Hepatocyte (in vitro differentiated cells): ENCODE results near the gene ATP9B. TPM values are rescaled to one million over a fixed set of nuclear protein-coding genes. Genes with fewer than 3 reads are reported as not detected.

ENCODE experiments used
- DNase-seq: peaks from one replicate; pipeline ENCODE4 v3.0.0-alpha.2; 2016; ENCODE audit warnings: low spot score
- H2AFZ ChIP-seq: fragments of 200-600 bp; sonication (generic); 2 replicates; pipeline ENCODE4 v1.6.0; 2016; ENCODE audit warnings: antibody characterized with exemption, mild to moderate bottlenecking
- H3K27ac ChIP-seq: fragments of 200-600 bp; sonication (generic); 2 replicates; pipeline ENCODE4 v1.5.1; 2016; ENCODE audit warnings: mild to moderate bottlenecking
- H3K27me3 ChIP-seq: fragments of 200-600 bp; sonication (generic); 2 replicates; pipeline ENCODE4 v1.6.1; 2016
- H3K36me3 ChIP-seq: fragments of 200-600 bp; sonication (generic); replicated peaks from 2 replicates; pipeline ENCODE4 v1.5.1; 2016; ENCODE audit warnings: low read depth; ENCODE audit not compliant: insufficient read depth
- H3K4me1 ChIP-seq: fragments of 200-600 bp; sonication (generic); 2 replicates; pipeline ENCODE4 v1.5.1; 2016; ENCODE audit warnings: mild to moderate bottlenecking, moderate library complexity; ENCODE audit not compliant: insufficient read depth
- H3K4me2 ChIP-seq: fragments of 200-600 bp; sonication (generic); 2 replicates; pipeline ENCODE4 v1.6.0; 2016
- H3K4me3 ChIP-seq: fragments of 200-600 bp; sonication (generic); 2 replicates; pipeline ENCODE4 v1.5.1; 2016; ENCODE audit warnings: mild to moderate bottlenecking
- H3K79me2 ChIP-seq: fragments of 200-600 bp; sonication (generic); 2 replicates; pipeline ENCODE4 v1.6.0; 2017; ENCODE audit warnings: mild to moderate bottlenecking
- H3K9me2 ChIP-seq: fragments of 200-600 bp; sonication (generic); replicated peaks from 2 replicates; pipeline ENCODE4 v1.6.0; 2017; ENCODE audit warnings: mild to moderate bottlenecking; ENCODE audit not compliant: insufficient read depth
- H3K9me3 ChIP-seq: fragments of 200-600 bp; sonication (generic); 2 replicates; pipeline ENCODE4 v1.5.1; 2016; ENCODE audit warnings: low read depth, mild to moderate bottlenecking
- H4K20me1 ChIP-seq: fragments of 200-600 bp; sonication (generic); 2 replicates; pipeline ENCODE4 v1.6.0; 2016; ENCODE audit warnings: mild to moderate bottlenecking; ENCODE audit not compliant: insufficient read depth, poor library complexity, severe bottlenecking
- EZH2 ChIP-seq: fragments of 200-600 bp; sonication (generic); IDR thresholded peaks from 2 replicates; pipeline ENCODE4 v1.6.1; 2016; ENCODE audit warnings: antibody characterized with exemption, mild to moderate bottlenecking, borderline replicate concordance
- EZH2phosphoT487 ChIP-seq: fragments of 200-600 bp; sonication (generic); IDR thresholded peaks from one replicate; pipeline ENCODE4 v1.6.1; 2018; ENCODE audit warnings: antibody characterized with exemption, mild to moderate bottlenecking, low read depth, moderate library complexity; ENCODE audit not compliant: unreplicated experiment, severe bottlenecking
- WGBS: methylation state at CpG from one replicate; pipeline ENCODE4 v1.1.6; 2016; ENCODE audit warnings: low lambda C conversion rate; ENCODE audit errors: missing lambda C conversion rate; 5-methylcytosine and 5-hydroxymethylcytosine counted together
- polyA plus RNA-seq: library from polyadenylated mRNA; unstranded; fragments of >200 nt; fragmentation: Nextera tagmentation; extraction: Ambion mirVana; gene quantifications from 2 replicates; pipeline ENCODE4 v1.2.1, GENCODE V29; 2016
- total RNA-seq: library from RNA; depleted of rRNA; stranded (reverse); fragments of >200 nt; gene quantifications from 2 replicates; pipeline ENCODE4 v1.2.3, GENCODE V29; 2014
- TF ChIP-seq, protein P1 (sequence below): fragments of 200-600 bp; sonication (generic); IDR thresholded peaks from 2 replicates; pipeline ENCODE4 v1.5.1; 2016; ENCODE audit warnings: antibody characterized with exemption, mild to moderate bottlenecking; ENCODE audit not compliant: poor library complexity

The ATP9B gene
- total and polyA plus RNA-seq, 2 experiments from 2014 or later, result 14.6 to 23.8 TPM

GRCh38 chr18:79193826-79194225, 124.6 kb downstream of the ATP9B start:
- Histone ChIP-seq H3K4me2 (no peak overlapping the region), H3K36me3 (no peaks in the 10 kb centered on the region), H3K4me1 (no peaks in the 10 kb centered on the region), H3K27ac (no peak overlapping the region), H3K9me3 (no peaks in the 10 kb centered on the region), H4K20me1 (no peaks in the 10 kb centered on the region), H3K79me2 (no peaks in the 10 kb centered on the region), H3K4me3 (no peak overlapping the region), H3K9me2 (no peaks in the 10 kb centered on the region), H3K27me3 (no peaks in the 10 kb centered on the region), H2AFZ (no peak overlapping the region)
- WGBS, result 77% methylated on average over 2 of the region's 2 CpGs
- no peak for DNase-seq
- TF ChIP-seq, protein P1, sequence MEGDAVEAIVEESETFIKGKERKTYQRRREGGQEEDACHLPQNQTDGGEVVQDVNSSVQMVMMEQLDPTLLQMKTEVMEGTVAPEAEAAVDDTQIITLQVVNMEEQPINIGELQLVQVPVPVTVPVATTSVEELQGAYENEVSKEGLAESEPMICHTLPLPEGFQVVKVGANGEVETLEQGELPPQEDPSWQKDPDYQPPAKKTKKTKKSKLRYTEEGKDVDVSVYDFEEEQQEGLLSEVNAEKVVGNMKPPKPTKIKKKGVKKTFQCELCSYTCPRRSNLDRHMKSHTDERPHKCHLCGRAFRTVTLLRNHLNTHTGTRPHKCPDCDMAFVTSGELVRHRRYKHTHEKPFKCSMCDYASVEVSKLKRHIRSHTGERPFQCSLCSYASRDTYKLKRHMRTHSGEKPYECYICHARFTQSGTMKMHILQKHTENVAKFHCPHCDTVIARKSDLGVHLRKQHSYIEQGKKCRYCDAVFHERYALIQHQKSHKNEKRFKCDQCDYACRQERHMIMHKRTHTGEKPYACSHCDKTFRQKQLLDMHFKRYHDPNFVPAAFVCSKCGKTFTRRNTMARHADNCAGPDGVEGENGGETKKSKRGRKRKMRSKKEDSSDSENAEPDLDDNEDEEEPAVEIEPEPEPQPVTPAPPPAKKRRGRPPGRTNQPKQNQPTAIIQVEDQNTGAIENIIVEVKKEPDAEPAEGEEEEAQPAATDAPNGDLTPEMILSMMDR, result no peak
- TF ChIP-seq EZH2phosphoT487, result no peak
- no peak for TF ChIP-seq EZH2

GRCh38 chr18:79195716-79196683, 126.8 kb downstream of the ATP9B start:
- no peaks in the 10 kb centered on the region for H3K27me3 ChIP-seq
- DNase-seq, result no peak
- no peaks in the 10 kb centered on the region for H3K9me3 ChIP-seq
- no peak overlapping the region for H2AFZ ChIP-seq
- 90% methylated on average over 10 of the region's 10 CpGs for WGBS
- TF ChIP-seq EZH2phosphoT487, result no peak
- TF ChIP-seq EZH2, result no peak
- TF ChIP-seq, protein P1, result no peak
- H3K4me1 ChIP-seq, result no peaks in the 10 kb centered on the region
- no peak overlapping the region for H3K4me3 ChIP-seq
- no peaks in the 10 kb centered on the region for H3K9me2 ChIP-seq
- H3K27ac ChIP-seq, result no peak overlapping the region
- H3K79me2 ChIP-seq, result no peaks in the 10 kb centered on the region
- H3K4me2 ChIP-seq, result no peak overlapping the region
- no peaks in the 10 kb centered on the region for H4K20me1 ChIP-seq
- no peaks in the 10 kb centered on the region for H3K36me3 ChIP-seq

DNA sequence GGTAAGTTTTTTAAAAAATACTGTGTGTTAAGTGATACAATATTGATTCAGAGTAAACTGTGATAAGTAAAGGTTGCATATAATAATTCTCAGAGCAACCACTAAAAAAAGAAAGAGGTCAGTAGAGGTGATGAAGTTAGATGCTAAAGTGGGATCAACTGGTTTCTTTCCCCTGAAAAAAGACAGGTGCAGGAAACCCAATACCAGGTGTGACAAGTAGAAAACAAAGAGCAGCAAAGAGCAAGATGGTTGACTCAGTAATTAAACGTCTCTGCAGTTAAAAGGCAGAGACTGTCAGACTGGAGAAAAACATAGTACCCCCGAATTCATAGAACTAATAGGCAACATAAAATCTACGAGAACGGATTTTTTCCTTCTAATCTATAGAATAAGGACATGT, 128.3 kb downstream of the ATP9B start:
- no peak overlapping the region for H3K4me2 ChIP-seq
- H3K4me3 ChIP-seq, result no peak overlapping the region
- H3K27ac ChIP-seq, result no peak overlapping the region
- H3K4me1 ChIP-seq, result no peaks in the 10 kb centered on the region
- no peak for DNase-seq
- no peaks in the 10 kb centered on the region for H3K27me3 ChIP-seq
- H3K36me3 ChIP-seq, result no peaks in the 10 kb centered on the region
- H2AFZ ChIP-seq, result no peak overlapping the region
- H3K79me2 ChIP-seq, result no peaks in the 10 kb centered on the region
- H4K20me1 ChIP-seq, result no peaks in the 10 kb centered on the region
- H3K9me2 ChIP-seq, result no peaks in the 10 kb centered on the region
- no peaks in the 10 kb centered on the region for H3K9me3 ChIP-seq
- WGBS, result 84% methylated on average over 4 of the region's 4 CpGs
- TF ChIP-seq, protein P1, result no peak
- TF ChIP-seq EZH2phosphoT487, result no peak
- no peak for TF ChIP-seq EZH2
